Subcutaneous adipose tissue (tissue), 4 donors: ENCODE results near the gene DSEL. TPM values are rescaled to one million over a fixed set of nuclear protein-coding genes. Genes with fewer than 3 reads are reported as not detected.

Experiments used
- CTCF ChIP-seq: fragments of 450-650 bp; IDR thresholded peaks from one replicate; pipeline ENCODE4 v1.5.1; 2016; ENCODE audit warnings: low read depth, mild to moderate bottlenecking, control low read depth, antibody characterized with exemption, moderate library complexity
- total RNA-seq, 4 donors: library from RNA; depleted of rRNA; stranded (reverse); fragments of >200 nt; gene quantifications; one replicate each; pipeline ENCODE4 v1.1.0, GENCODE V29; 2016

The DSEL gene
- total RNA-seq, 4 donors from 2014 or later = 20.7 to 33.5 (median 29.2) TPM

DNA sequence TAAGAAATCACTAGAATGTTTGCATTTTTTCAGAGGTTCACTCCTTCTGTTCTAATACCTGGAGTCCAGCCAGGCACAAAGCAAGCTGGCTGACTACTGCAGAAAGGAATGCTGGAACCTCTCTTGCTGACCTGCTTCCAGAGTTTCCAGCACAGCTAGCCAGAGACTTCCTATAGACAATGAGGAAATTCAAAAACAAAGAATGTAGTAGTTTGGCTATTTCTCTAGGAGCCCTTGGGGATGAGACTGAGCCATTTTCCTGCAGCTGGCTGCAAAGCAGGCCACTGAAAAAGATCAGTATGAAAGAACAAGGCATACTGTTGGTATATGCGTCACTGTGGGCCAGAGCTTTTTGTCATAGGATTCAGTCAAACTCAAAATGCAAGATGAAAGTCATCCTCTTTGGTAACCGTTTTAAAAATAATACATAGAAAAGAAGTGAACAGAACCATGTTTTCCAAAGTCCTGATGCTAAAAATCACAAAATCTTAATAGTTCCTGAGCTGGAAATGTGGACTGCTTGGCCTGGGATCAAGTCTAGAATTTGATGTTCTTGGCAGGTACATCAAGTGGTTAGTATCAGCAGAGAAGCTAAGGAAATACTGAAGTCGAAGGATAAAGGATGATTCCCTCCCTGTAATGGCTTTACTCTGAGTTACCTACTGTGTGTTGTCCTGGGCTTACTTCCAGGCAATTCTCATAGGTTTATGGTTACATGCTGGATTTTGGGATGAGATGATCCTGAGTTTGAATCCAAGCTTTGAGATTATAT is 9.0 kb upstream of the DSEL start:
- TF ChIP-seq CTCF = no peak

DNA sequence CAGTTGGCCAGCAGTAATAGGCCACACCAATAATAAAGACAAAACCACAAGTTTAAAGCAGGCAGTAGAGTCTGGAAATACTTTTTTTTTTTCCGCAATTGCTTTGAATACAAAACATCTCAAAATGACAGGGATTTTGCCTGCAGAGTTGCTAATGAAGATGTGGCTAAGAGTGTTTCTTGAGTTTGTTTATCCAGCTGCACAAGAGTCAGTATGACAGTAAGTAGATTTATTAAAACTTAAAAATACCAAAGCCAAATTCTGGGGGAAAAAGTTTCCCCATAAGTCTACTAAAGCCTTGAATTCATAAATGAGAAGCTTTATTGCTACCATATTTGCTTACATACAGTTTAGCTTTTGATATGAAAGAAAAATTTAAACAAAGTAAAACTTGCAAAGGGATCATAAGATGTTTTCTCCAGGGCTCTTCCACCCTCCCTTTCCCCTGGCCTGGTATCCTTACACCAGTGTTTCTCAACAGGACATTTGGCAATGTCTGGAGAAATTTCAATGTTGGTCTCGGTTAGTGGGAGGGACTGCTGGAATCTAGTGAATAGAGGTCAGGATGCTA is 3.9 kb upstream of the DSEL start:
- TF ChIP-seq CTCF = no peak

DNA sequence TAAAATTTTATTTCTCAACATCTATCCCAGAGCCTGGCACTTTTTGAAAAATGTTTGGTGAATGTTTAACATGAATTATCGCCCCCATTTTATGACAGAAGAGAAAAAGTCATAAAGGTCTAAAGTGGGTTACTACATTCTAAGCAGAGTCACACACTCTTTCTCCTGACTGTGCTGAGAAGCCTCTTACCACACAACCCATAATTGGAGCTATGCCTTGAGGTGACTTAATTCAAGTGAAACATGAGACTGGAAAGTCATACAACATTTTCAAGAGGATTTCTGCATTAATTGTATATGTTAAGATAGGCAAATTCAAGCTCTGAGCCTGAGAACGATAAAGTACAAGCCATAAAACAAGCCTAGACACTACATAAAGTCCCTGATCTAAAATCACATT is 3.1 kb upstream of the DSEL start:
- no peak for TF ChIP-seq CTCF

- TF ChIP-seq CTCF = no peak
Observed at GRCh38 chr18:67518566-67518965, 2.0 kb upstream of the DSEL start.

DNA sequence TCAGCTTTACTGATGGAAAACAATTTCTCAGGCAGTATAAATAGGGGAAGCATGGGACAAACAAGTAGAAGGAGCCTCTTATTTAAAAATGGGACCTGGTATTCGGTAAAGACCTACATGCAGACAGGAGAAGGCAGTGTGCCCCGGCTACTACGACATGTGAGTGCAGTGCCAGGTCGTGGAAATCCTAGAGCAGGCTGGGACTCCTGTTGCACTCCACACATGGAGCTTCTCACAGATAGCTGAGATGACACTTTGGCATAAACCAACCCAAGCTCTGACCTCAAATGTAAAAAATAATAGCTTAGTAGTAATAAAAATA is 885 bp upstream of the DSEL start:
- no peak for TF ChIP-seq CTCF

DNA sequence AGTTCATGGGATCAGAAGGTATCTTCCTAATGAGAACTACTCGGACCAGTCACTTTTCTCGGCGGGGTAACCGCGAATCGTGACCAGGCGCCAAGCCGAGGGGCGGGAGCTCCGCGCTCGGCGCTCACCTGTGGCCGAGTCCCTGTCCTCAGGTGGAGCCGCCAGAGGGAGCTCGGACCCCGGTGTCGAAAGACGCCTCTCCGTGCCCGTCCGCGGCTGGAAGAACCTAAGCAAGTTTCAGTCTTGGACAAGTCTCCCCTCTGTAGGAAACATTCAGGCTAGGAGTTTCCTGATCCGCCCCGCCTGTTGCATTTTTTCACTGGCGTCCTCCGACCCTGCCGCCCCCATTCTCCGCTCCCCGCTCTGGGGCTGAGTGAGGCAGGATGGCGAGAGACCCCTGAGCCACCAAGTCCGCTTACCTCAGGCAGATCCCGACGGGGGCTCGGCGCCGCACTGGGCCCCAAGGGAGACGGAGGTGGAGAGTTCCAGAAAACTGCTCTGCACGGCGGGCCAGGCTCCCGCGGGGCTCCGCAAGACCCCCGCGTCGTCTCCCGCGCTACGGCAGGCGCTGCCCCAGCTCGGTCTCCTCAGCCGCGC is 480 bp downstream of the DSEL start:
- no peak for TF ChIP-seq CTCF

GRCh38 chr18:67514901-67515540 is 1.5 kb downstream of the DSEL start:
- no peak for TF ChIP-seq CTCF
